GM18909 (cell line): Measurements from ENCODE around the gene PREX1.

Experiments
- ATAC-seq: cut with Tn5 transposase; IDR thresholded peaks from one replicate; pipeline ENCODE4 v1.9.1; 2021; ENCODE audit warnings: mild to moderate bottlenecking; ENCODE audit not compliant: unreplicated experiment, poor library complexity

PREX1 gene

DNA sequence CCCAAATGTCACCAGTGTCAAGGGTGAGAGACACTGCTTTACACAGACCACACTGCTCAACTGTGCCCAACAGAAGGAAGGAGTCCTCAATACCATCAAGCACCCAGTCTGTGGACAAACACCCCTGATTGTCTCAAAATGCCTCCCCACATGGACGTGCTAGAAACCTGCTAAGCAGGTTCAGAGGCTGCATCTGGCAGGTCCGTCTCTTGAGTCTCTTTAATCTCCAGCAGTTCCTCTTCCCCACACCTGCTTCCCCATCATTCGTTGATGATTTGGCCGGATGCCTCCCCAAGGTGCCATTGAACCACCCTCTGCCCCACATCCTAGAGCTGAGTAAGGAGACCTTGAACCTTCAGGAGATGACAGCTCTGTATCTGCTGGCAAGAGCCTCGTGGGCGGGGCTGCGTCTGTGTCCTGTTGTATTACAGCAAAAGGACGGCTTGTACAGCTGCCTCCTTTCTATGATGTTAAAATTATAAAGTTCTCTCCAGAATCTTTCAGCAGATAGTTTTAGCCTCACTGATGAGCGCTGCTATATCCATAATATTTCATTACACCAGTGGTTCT lies 179.2 kb downstream of the PREX1 start:
- ATAC-seq: no peak

- ATAC-seq: no peak
These were observed 179.9 kb downstream of the PREX1 start for GRCh38 chr20:48647858-48648257.

DNA sequence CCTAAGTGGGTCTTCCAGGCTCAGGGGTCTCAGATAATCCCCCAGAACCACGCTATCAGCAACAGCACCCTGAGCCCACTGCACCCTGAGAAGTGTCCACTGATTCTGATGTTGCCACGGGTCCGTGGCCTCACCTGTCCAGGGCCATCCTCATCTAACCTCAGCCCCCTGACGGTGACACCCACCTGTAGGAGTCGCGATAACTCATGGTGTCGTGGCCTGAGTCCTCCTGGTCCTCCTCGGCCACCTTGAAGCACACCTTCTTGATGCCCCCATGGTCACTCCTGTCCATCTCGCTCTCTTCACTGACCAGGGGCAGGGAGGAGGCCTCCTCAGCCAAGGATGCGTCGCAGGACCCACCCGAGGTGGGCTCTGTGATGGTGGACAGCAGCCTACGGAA lies 182.1 kb downstream of the PREX1 start:
- ATAC-seq: no peak

- no peak for ATAC-seq
These were observed 183.4 kb downstream of the PREX1 start for GRCh38 chr20:48644286-48644828.

- no peak for ATAC-seq
These were observed 185.5 kb downstream of the PREX1 start for GRCh38 chr20:48642105-48642880.

- ATAC-seq: no peak
These were observed 186.9 kb downstream of the PREX1 start for GRCh38 chr20:48640871-48641270.

DNA sequence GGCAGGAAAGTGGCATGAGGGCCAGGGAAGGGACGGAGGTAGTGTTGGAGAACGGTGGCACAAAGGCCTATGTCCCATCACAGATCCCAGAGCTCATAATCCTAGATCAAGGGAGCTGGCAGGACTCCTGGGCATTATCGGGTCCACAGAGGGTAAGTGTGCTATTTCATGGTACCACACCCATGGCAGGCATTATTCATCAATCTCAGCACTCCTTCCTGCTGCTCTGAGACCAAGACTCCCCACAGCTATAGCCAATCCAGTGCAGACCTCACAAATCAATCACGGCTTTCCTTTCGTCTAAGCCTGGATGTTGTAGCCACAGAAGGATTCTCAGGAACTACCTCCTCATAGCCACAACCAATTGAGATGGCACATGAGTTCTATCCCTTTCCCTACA lies 187.9 kb downstream of the PREX1 start:
- no peak for ATAC-seq

DNA sequence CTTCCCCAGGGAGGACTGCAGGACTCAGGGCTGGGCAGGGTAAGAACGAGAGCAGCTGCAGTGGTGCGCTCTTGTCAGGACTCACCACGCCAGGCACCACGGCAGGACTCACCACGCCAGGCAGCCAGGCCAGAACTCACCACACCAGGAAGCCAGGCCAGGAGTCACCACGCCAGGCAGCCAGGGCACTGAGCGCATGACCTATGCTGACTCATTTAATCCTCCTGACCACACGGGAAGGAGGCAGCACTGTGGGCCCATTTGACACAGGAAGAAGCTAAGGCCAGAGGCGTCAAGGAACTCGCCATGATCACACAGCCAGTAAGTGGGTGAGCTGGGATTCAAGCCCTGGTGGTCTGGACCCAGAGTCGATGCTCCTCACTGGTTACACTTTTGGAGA lies 189.3 kb downstream of the PREX1 start:
- no peak for ATAC-seq

- no peak for ATAC-seq
These were observed 190.3 kb downstream of the PREX1 start for GRCh38 chr20:48637461-48637860.

DNA sequence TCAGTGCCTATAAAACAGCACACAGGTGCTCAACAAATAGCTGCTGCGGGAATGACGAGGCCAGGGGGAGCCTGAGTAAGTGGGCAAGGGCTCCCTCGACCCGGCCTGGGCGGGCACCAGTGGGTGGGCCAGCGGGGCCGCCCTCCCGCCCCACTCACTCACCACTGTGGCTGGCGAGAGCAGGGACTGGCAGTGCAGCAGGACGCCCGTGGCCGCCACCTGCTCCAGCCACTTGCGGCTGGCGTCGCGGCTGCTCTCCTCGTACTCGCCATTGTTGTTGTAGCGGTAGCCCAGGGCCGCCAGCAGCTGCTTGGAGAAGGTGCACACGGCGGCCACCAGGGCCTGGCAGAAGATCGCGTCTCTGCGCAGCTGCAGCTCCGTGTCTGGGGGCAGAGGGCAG lies 191.5 kb downstream of the PREX1 start:
- no peak for ATAC-seq

GRCh38 chr20:48635791-48636267 lies 192.0 kb downstream of the PREX1 start:
- ATAC-seq: no peak

DNA sequence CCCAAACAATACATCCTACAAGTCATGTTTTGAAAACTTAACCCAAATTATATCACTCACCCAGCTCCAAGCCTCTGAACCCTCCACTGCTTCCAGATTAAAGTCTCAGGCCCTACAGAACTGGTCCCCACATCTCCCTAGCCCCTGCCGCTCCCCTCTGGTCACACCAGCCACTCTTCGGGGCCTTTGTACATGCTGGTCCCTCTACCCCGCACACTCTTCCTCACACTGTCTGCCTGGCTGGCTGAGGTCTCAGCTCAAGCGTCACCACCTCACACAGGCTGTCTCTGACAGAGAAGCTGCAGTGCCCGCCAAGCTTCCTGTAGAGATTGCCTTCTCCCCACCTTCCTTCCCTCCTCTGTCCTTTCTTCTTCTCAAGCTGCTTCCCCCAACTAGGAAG lies 192.4 kb downstream of the PREX1 start:
- ATAC-seq: no peak

DNA sequence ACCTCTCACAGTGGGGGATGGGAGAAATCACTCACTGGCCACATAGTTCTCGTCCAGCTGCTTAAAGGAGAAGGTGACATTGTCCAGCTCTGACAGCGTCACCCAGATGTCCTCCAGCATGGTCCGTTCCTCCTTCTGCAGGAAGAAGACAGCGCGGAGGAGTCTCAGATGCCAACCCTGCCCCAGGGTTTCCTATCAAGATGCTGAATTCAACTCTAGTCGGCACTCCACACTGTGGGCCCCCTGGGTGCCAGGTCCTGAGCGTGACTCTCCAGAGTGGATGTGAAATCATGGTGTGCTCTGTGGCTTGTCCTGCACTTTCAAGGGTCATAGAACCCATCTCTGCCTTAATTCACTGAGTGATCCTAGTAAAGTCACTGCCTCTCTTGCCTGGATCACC lies 193.2 kb downstream of the PREX1 start:
- no peak for ATAC-seq

- no peak for ATAC-seq
These were observed 194.1 kb downstream of the PREX1 start for GRCh38 chr20:48633620-48634257.

DNA sequence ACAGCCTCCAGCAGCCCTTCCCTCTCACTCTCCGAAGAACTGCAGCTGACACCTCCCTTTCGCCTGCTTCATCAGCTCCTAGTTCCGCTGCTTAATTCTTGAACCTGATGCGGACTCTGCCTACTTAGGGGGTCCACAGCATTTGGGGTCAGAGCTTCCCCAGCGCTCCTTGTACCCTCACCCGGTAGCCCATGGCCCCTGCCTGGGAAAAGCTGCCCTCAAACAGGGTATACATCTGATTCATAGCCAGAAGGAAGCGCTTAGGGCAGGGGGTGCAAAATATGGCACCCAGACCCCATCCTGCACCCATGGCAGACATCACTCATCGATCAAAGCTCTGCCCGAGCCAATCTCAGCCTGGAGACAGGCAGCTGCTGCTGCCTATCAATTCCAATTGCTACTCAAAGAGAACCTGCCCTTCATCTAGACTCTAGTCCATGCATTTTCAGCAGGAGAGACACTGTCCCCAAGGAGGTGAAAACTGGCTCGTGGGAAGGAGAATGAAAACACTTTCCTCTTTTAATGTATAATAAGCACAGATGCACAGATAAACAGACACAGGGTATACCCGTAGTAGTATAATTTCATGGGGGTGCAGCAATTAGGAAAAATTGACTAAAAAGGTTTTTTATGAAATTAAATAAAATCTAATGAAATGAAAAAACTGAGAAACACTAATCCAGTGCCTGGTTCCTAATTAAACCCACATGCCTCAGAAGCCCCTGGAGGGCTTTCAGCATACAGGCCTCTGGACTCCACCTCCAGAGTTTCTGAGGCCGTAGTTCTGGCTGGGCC lies 194.8 kb downstream of the PREX1 start:
- ATAC-seq: no peak

GRCh38 chr20:48632017-48632824 lies 195.6 kb downstream of the PREX1 start:
- no peak for ATAC-seq

DNA sequence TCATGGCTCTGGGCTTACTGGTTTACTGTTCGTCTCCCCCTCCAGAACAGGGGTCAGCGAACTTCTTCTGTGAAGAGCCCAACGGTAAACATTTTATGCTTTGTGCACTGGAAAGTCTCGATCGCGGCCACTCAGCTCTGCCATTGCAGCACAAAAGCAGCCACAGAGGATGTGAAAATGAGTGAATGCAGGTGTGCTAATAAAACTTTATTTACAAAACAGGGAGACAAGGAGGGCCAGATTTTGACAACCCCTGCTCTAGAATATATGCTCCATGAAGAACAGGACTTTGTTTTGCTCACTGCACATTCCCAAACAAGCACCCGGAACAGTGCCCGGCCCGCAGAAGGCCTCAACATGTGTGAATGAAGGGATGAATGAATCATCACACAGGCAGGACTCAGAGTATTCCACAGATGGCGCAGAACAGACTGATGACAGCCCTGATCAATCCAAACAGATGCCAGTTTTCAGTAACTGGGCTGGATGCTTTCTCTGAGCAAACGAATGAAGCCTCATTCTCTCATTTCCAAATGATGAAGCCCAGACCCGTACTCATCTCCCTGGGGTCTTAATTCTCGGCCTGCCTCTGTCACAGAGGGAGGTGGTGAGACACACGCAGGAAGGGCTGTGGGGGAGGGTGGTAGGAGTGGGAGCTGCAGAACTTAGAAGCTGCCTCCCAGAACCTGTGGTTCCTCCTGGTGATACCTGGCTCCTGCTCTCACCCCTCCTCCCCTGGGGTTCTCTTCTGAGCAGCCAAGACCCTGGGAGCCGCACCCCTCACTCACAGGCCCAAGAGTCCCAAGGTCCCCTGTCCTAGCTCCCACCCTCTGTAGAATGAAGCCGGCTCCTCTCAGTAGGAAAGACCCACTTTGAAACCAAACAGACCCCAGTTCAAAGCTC lies 196.4 kb downstream of the PREX1 start:
- no peak for ATAC-seq

GRCh38 chr20:48630342-48631075 lies 197.3 kb downstream of the PREX1 start:
- no peak for ATAC-seq
